ENCODE measurements around the gene MYPN. TPM values are rescaled to one million over a fixed set of nuclear protein-coding genes. Genes with fewer than 3 reads are reported as not detected.
"Not testable (repeated sequence)": the region's sequence is repeated elsewhere in the genome, so short reads cannot be mapped to it uniquely, and the experiment has no call there.

Gene MYPN
- polyA plus RNA-seq (2013, experiment 1 of 2; ENCODE audit: insufficient read length) = 0.96 TPM
- 1.7 TPM for polyA plus RNA-seq (2013, experiment 2 of 2; ENCODE audit: insufficient read length)

DNA sequence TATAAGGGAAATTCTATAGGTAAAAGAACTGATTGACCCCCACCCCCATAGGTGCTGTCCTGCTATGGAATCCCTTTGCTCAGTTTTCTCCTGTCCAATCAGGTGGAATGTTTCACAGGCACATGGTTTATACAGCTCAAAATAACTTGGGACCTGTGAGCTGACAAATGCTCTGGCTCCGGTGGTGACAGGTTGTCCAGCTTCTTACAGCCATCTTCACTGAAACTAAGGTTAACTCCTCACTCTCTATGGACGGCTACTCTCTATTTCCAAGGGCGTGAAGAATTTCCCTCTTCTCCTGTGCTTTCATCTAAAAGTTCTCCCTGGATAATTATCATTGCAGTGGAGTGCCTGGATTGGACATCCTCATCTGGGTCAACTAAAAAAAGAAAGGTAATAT is at the start of gene MYPN:
TSS of gene MYPN (plus strand) at position 158 of the 400 bp plus-strand sequence. CDS start 11,951 bp downstream, outside the sequence.
- no peak for DNase-seq

GRCh38 chr10:68067029-68067428 is 42.3 kb upstream of the MYPN start:
- DNase-seq = peak; percentile 40

GRCh38 chr10:68067508-68067907 is 41.8 kb upstream of the MYPN start:
- DNase-seq = no peak

- no peak for DNase-seq
Measured at GRCh38 chr10:68073631-68074030, 35.7 kb upstream of the MYPN start.

DNA sequence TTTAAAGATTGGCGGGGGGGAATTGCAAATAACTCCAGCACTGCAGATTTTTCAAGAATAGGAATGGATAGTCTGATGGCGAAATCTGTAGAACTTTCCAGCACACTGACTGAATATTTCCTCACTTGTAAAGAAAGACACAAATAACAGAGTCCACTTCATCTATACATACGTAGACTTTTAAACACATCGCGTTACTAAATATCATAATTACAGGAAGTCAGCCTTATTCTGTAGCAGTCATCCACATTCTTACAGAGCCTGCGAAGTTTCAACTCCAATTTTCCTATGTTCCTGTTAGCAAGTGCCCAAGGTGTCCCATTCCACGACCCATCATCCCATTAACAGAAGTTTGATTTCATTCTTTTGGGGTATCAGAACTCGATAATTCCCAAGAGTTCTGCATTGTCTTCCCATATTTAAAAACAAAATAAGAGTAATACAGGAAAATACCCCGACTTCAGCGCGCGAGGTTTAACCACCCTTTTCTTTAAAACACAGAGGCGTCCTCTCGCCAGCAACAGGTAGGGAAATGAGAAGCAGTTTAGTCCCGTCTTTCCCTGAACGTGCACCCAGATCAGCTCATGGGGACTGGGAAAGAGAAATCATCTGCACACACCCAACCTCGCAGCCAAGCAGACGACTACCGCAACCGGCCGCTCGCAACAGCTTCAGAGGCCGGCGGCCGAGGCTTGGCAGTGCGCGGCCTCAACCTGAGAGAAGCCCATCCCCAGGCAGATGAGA is 35.1 kb upstream of the MYPN start:
- DNase-seq = no peak

- peak; percentile 96 for DNase-seq
Measured at GRCh38 chr10:68074775-68075549, 34.3 kb upstream of the MYPN start, which contains the start of gene HERC4. Gene HERC4, minus strand, starts transcription at chr10:68075283. Its CDS starts 2,175 bp downstream, at chr10:68073108.

- no peak for DNase-seq
Measured at GRCh38 chr10:68075550-68076004, 33.7 kb upstream of the MYPN start.

DNA sequence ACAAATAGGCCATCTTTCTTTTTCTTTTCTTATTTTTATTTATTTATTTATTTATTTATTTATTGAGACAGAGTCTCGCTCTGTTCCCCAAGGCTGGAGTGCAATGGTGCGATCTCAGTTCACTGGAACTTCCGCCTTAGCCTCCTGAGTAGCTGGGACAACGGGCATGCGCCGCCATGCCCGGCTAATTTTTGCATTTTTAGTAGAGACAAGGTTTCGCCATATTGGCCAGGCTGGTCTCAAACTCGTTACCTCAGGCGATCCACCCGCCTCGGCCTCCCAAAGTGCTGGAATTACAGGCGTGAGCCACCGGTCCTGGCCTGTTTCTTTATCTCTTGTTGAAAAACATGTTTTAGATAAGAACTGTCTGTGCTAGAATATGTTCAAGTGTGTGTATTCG is 33.2 kb upstream of the MYPN start:
- not testable (repeated sequence) for DNase-seq

GRCh38 chr10:68077026-68077425 is 32.3 kb upstream of the MYPN start:
- no peak for DNase-seq

DNA sequence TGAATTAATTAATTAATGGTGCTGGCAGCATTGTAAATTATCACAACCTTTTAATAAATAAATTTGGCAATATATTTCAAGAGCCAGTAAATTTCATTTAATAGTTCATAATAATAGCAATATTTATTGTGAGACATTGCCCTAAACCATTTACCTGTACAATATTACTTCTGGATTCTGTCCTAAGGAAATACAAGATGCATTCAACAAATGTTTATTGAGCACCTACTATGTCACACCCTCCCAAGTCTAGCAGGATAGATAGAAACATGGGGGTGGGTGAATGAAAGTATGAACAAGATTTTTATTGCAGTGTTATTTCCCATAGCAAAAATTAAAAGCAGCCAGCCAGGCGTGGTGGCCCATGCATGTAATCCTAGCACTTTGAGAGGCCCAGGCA is 29.9 kb upstream of the MYPN start:
- DNase-seq = no peak

DNA sequence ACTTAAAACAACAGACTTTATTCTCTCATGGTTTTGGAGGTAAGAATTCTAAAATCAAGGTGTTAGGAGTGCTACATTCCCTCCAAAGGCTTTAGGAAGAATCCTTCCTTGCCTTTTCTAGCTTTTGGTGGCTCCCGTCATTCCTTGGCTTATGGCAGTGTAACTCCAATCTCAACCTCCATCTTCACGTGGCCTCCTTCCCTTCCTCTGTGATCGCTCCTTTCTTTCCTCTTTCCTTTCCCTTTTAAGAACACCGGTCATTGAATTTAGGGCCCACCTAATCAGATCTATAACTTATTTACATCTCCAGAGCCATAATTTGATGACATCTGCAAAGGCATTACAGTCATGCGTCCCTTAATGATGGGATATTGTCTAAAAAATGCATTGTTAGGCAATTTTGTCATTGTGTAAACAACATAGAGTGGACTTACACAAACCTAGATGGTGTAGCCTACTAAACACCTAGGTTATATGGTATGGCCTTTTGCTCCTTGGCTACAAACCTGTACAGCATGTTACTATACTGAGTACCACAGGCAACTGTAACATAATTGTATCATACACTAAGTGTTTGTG is 28.3 kb upstream of the MYPN start:
- DNase-seq = no peak

- no peak for DNase-seq
Measured at GRCh38 chr10:68081916-68082315, 27.4 kb upstream of the MYPN start.

DNA sequence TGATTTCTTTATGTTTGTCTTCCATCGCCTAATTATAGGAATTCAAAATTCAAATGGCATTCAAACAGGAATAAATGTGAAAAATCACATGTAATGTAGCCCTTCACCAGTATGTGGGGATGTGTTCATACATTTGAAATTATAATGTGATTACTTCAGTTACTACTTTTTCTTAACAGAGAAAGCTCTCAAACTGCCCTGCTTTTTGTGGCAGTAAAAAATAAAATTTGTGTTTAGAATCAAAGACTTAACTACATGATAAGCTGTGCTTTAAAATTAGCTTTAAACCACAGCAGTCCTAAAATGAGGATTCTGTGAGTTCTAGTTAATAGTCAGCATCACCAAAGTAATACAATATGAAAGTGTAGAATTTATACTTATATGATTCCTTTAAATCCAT is 26.4 kb upstream of the MYPN start:
- DNase-seq = peak; percentile 63

- DNase-seq = no peak
Measured at GRCh38 chr10:68083953-68084352, 25.3 kb upstream of the MYPN start.

DNA sequence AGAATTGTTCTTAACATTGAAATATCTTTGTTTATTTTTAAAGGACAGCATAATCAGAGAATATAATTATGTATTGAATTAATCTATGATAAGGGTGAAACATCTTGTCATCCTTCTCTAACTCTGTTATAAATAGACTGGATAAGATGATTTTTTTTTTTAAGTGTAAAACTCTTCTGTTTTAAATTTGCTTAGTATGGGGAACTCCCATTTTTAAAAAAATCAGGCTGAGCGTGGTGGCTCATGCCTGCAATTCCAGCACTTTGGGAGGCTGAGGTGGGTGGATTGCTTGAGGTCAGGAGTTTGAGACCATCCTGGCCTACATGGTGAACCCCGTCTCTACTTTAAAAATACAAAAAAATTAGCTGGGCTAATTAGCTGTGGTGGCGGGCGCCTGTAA is 24.8 kb upstream of the MYPN start:
- DNase-seq = no peak

GRCh38 chr10:68086011-68086410 is 23.3 kb upstream of the MYPN start:
- DNase-seq = peak; percentile 38

GRCh38 chr10:68086910-68087684 is 22.2 kb upstream of the MYPN start:
- no peak for DNase-seq

- no peak for DNase-seq
Measured at GRCh38 chr10:68087685-68088401, 21.4 kb upstream of the MYPN start.

DNA sequence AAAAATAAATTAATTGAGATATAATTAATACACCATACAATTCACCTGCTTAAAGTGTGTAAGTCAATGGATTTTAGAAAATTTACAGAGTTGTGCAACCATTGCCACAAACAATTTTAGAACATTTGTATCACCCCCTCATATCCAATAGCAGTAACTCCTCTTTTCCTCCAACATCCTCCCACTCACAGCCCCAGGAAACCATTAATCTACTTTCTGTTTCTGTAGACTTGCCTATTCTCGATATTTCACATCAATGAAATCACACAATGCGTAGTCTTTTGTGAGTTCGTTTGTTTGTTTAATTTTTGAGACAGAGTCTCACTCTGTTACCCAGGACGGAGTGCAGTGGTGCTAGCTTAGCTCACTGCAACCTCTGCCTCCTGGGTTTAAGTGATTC is 20.5 kb upstream of the MYPN start:
- no peak for DNase-seq

DNA sequence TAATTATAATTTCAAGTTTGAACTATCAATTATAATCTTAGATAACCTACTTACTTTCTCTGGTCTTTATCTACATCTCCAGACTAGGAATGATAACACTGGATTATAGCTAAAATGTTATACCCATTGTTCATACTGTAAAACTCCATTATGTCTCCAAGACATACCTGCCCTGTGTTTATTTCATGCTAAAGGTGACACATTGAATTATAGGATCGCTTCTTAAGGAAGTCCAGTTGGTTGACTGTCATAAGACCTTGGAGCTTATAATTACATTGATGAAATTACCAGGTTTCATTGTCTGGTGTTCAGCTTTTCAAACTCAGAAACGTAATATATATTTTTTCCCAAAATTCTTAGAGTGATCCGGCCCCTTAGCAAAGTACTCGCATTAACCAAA is 18.7 kb upstream of the MYPN start:
- DNase-seq = no peak

GRCh38 chr10:68092512-68092911 is 16.8 kb upstream of the MYPN start:
- DNase-seq = peak; percentile 43

- peak; percentile 68 for DNase-seq
Measured at GRCh38 chr10:68095153-68095552, 14.1 kb upstream of the MYPN start.
